NK-92 (cell line): ENCODE data around the gene SFT2D3.

ENCODE experiments used
- DNase-seq: peaks from one replicate; lab custom pipeline; 2025; ENCODE audit not compliant: unreplicated experiment; lab: John Stamatoyannopoulos, UW

The SFT2D3 gene

DNA sequence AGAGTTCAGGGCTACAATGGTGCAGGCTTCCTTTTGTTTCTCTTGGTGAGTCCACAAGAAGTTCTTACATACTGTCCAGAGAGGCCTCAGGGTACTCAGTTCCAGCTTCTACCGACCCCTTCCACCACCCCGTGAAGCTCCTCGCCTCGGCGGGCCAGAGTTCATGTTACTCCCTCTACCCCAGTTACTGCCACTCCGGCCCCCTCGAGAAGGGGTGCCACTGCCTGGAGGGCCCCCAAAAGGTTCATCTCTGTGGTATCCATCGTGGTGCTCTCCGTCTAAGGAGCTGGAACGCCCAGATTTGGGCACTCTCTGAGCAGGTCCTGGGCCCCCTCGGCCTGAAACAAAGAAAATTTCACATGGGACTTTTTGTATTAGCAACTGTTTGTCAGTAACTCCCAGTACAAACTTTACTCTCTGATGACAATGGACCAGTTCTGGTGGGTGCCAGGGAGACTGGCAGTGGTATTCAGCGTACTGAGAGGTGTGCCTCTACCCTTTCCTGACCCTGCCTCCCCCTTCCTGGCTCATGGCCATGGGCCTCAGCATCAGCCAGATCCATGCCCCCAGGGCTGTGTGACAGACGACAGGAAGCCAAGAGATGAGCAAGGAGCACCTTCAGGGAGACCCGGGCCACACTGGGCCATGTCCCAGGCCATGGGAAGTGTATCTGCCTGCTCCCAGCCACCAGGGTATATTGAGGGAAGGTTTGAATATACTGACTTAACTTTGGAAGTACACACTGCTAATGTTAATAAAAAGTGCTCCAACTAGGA is 5.1 kb downstream of the SFT2D3 start:
- DNase-seq: no peak

DNA sequence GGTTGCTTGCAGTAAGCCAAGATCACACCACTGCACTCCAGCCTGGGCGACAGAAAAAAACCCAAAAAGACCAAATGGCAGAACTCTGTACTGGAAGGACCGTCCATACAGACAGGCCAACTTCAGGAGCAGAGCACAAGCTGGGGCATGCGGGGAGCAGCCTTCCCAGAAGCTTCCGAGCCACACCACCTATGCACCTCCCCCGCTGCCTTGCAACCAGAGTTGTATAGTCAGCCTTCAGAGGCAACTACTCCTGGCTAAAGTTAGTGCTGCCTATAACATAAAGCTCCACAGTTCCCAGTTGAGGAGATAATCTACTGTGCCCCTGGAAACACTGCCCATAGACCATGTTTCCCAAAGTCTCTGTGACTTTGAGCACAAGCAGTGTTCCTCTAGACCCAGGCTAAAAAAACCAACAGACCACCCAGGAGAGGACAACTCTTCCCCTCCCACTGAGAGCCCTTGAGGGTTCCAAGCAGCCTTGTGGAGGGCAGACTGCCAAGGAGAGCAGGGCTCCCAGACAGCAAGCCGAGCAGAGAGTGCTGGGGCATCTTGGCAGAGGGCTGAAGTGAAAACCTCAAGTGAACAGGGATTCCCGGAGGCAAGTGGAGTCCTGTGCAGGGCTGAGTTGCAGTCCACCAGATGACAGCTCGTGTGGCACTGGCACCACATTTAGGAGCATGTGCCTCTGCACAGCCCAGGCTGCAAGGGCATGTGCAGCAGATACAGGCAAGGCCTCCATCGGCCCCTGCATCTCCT is 6.8 kb downstream of the SFT2D3 start:
- DNase-seq: no peak

DNA sequence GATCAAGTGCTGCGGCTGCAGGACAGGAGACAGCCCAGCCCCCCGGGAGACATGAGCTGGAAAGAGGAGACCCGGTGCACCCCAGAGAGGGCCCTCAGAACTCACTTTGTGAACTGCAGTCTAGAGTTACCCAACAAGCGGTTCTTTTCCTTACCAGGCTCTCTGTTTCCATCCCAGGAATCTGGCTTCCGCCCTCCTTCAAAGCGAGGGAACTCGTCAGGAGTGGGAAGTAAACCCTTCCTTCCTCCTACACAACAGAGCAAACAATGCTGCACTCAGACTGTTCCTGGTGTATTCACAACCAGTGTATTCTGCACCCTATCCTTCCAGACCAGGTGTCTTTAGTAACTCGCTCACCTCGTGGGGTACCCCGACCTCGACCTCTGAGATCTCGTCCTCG is 8.0 kb downstream of the SFT2D3 start:
- DNase-seq: no peak

DNA sequence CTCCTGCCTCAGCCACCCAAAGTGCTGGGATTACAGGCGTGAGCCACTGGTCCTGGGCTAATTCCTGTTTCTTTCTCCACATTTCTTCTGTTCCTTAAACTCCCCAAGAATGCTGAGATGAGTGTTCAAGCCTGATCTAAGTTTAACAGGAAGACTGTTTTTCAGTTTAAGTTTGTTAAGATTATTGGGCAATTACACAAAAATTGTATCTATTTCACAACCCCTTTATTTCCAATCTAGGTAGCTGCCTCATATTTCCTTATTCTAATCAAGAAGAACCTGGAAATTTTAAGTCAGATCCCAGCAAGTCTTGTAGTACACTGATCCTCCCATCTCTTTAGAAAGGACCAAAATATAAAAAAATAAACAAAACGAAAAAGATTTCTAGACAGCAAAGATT is 11.7 kb downstream of the SFT2D3 start:
- DNase-seq: no peak

DNA sequence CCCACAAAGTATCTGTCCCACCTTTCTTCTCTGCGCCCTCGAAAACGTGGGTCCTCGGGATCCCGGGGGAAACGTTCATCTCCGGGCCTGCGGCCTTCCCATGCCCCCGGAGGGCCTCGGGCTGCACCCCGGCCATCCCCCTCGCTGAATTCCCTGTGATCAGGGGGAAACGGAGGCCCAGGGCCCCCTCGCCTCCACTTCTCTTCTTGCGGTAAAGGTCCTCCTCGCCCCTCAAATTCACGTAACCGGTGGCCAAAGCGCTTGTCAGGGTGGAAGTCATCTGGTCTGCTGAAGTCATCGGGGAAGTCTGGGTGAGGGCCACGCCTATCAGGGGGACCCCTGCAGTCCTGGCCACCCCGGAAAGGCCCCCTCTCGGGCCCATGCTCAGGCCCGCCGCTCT is 12.3 kb downstream of the SFT2D3 start:
- DNase-seq: no peak

DNA sequence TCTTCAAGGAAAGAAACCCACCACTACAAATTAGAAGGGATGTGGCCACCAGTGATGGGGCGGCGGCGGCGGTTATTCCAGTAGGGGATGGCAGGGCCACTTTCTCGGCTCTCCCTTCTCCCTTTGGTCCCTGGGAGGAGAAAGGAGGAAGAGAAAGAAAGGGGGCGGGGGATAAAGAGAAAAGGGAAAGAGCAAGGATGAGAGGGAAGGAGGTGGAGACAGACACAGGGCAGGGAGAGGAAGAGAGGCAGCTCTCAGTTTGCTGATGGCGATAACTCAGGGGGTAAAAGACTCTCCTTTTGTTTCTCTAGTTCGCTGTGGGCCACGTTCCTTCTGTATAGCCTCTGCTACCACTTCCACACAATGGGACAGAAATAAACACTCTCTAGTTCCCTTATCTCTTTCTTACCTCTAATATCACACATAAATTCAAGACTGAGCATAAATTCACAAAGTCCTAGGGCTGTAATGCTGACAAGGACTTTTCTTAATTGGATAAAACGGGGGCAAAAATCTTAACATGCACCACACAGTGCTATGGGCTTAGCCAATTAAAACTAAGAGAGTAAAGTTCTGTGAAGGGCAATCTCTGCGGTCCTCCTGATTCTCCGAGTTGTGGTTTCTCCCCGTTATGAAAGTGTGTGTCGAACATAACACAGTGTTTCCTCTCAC is 14.6 kb downstream of the SFT2D3 start:
- no peak for DNase-seq

DNA sequence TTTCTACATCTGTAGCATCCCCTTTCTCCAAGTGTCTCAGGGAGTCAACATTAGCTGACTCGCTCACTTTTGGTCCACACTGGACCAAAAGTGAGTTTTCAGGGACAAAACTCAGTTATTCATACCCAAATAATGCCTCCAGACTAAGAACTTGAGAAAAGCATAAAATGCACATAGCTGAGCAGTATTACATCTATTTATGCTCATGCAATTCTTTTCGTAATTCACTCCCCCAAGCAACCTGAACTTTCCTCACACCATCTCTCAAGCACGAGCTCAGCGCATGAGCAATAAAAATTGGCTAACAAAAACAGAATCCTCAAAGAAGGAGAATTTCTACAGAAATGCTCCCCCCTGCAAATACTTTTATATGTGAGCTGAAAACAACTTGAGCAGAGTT is 17.0 kb downstream of the SFT2D3 start:
- no peak for DNase-seq

DNA sequence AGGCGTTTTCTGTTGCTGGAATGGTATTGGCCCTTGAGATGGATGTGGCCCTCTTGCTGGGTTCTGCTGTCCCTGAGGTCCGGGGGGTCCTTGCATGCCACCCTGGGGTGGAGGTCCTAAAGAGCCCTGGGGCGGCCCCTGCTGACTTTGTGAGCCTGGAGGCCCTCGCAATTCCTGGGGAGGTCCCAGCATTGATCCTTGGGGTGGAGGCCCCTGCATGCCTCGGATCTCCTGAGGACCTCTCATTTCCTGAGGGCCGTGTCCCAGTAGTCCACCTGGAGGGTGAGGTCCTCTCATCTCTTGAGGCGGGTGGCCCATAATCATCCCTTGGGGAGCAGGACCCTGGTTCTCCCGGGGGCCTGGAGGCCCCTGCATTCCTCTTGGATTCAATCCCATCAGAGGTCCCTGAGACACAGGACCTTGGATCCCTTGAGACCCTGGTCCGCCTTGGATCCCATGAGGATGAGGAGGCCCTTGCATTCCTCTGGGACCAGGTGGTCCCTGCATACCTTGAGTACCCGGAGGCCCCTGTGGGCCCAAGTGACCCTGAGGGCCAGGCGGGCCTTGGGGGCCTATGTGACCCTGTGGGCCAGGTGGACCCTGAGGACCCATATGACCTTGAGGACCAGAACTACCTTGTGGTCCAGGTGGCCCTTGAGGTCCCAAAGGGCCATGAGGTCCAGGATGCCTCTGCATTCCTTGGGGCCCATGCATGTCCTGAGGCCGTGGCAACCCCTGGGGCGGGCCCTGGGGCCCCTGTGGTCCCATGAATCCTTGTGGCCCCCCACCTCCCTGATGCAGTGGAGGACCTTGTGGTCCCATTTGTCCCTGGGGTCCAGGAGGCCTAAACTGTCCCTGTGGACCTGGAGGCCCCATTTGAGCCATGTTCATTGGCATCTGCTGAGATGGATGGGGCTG is 18.3 kb downstream of the SFT2D3 start:
- DNase-seq: no peak

DNA sequence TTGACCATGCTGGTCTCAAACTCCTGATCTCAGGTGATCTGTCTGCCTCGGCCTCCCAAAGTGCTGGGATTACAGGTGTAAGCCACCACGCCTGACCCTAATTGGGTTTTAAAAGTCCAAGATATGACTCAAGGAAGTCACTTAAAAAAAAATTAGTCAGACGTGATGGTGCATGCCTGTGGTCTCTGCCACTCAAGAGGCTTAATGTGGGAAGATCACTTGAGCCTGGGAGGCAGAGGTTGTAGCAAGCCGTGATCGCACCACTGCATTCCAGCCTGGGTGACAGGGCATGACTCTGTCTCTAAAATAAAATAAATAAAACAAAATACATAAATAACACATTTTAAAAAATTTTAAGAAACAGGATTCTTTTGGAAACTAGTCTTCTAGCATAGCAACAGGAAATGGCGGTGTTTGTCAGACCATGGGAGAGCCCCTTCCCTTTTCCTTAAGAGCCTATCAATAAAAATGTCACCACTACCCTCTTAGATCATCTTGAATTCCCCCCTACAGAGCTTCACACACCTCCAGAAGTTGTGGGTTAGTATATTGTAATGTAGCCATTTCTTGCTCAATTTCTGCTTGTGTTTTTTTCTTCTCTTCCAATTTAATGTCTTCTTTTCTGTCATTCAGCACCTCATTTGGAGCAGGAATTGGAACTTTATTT is 20.1 kb downstream of the SFT2D3 start:
- no peak for DNase-seq

DNA sequence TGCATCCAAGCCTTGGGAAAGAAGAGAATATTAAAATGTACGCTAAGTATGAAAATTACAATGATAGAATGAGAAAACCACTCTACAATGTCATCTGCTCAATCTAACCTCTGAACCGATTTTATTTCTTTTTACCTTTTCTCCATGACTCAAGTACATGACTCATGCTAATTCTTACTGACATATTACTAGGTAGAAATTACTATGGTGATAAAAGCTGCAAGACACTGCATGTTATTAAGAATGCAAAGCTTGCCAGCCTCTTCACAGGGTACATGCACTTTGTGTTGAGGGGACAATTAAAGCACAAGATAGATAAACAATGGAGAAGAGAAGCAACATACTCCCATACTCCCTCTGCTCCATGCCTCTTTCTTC is 20.7 kb downstream of the SFT2D3 start:
- no peak for DNase-seq

DNA sequence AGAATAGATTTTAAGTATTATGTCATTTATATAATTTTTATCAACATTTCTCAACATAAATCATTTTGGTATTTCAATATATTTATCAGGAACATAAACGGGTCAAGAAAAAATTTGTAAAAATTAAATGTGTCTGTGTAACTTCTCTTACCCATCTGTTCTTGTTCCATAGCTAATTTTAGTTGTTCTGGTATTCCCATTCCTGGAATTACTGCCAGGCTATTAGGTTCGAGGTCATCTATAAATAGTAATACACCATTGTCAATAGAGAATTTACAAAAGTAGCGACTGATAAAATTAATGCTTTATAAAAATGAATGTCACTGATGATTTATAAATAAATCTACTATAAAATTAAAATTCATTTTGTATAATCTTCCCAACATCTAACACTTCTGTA is 21.5 kb downstream of the SFT2D3 start:
- DNase-seq: no peak

DNA sequence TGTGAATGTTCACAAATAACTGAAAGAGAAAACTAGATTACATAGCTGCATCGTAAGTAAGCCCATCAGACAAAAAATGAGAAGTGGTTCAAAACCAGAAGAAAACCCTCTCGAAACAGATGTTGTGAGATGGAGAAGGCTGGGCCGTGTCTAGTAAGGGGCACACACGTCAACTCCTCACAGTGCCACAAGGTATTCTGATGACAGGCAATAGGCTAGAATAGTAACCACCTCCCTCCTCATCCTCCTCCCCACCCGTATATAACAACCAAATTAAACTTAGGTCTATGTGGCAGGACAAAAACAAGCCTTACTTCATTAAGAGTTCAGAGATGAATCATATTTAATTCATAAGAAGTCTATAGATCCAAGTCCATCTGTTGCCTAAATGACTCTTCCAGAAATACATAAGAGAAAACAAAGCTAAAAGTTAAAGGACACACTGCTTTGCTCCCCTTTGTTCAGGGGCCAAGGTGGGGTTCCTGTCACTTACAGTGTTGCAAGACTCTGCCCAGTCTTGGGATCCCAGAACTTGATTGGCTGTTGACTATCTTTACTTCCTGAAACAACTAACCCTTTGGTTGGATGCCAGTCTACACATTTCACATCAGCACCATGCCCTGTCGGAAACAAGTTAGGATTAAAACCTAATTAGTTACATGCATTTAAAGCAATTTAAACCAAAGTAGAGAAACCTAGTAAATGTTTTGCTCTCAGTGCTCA is 25.0 kb downstream of the SFT2D3 start:
- DNase-seq: no peak

DNA sequence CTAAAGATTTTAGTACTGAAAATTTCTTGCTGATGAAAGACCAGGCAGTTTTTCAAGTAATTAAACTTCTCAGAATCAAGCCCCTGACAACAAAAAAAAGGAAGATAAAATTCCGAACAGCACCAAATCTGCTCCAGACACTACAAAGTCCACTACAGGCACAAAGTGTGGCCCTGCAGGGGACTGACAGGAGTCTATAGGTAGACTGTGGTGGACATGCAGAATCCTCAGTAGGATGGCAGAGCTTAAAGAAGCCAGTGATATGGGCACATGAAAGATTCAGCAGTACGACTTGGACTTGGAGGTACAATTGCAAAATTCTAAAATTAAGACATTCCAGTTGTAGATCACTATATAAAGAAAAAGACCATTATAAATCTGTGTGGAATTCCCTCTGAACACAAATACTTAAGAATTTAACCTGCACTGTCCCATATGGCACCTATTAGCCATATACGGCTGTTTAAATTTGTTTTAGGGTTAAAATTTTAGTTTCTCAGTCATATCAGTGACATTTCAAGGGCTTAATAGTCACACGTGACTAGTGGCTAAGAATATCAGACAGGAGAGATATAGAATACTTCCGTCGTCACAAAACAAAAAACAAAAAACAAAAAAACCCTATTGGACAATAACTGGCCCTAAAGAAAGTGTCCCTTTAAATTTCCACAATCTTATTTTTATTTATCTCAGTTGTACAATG is 32.0 kb downstream of the SFT2D3 start:
- DNase-seq: no peak

DNA sequence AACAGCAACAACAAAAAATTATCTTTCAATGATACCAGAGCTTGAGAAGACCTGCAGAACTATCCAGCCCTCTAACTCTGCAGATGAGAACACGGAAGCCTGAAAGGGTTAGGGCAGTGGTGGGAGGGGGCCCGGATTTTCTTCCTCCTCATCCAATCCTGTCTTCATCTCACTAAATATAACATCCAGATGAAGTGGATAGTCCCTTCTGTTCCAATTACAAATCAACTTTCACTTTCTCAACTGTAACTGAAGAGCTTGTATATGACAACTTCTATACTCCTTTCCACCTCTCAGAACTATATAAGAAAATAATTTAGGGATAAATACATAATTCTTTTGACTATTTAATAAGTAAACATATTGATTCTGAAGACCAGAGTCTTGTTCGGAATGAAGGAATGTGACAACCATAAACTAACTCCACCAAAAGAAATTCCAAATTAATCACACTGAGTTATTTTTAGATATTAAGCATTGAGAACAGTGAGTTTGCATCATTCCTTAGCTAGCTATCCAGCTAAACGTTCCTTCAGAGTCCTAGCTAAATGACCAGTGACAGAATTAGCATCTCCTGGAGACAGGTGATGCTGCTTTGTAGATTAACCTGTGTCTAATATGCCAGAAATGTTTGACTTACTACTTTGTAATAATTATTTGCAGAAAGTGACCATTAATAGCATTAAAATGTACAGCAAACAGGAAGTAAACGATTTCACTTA is 32.7 kb downstream of the SFT2D3 start:
- no peak for DNase-seq

DNA sequence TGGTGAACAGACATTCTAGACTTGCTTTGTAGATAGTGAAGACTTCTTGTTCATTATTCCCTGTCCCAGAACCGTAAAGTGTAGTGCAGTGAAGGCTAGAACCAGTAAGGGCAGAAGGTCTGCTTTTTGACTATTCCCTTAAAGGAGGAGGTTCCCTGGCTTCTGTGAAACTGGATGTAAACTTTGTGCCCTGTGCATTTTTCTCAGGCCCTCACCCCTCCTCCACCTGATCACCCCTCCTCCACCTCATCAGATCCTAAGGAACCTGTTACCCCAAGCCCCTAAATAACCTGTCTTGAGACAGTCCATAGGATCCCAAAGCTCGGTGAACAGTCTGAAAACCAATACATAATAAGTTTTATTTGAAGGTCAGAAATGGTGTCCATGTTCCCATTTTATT is 33.7 kb downstream of the SFT2D3 start:
- no peak for DNase-seq

DNA sequence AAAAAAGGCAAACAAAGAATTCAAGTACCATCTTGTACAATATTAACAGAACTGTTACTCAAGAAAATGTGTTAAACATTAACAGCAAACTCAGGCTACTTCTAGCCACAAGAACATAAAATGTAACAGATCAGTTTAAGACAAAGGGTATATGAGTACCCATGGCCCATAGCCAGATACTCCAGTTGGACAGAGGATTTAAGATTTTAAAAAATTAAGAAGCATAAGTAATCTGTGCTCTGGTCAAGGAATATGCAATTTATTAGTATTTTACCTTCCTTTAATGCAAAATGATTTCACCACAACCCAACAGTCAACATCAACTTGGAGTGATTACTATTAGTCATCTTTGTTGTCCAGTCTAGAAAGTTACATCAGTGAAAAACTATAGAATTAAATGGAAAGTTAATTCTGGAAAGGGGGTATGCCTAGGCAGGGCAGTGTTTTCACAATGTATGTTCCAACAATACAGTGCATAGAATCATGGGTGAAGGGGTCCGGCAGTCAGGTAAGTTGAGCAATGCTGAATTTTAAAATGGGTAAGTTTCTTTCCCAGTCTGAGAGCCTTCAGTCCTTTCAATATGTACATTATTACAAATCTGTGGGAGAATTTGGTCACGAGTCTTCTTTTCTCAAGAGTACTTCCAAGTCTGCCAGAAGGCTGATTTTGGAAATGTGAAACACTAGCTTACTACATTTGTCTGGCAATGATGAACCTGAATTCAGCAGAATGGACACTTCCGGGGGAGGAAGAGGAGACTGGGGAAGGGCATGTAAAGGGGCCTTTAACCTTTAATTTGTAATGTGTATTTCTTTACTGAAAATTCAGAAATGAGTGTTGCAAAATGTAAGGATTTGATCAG is 34.5 kb downstream of the SFT2D3 start:
- DNase-seq: no peak

DNA sequence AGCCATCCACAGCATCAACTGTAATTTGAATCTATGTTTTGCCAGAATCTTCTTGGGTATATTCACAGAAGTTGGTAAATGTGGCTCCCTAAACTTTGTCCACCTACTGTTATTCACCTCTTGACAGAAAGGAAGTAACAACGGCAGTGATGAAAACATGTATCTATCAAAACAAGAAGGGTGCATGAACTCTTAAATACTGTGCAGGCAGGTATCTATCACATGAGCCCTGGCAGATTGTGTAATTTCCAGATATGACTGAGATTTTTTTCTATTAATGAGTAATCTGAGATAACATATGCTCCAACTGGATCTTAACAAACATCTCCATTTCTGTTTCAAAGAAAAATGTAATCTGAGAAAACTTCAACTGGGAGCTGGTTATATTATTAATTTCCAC is 36.6 kb downstream of the SFT2D3 start:
- DNase-seq: no peak

DNA sequence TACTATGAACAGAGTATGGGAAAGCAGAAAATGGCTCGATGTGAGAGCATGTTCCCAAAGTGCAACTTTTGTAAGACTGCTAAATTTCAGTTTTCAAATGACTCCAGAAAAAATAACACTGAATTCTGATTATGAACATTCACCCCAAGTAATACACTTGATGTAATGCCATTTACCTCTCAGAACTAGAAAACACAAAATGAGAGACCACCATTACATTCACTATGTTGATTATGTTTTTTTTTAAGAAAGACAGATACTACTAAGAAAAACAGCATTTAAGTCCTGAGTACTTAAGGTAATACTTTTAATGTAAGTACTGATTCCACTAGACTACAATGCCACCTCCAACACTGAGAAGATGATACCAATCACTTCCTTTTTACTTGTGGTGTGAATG is 38.5 kb downstream of the SFT2D3 start:
- no peak for DNase-seq
